Caco-2 (cell line): ENCODE data around the gene H19. TPM values are rescaled to one million over a fixed set of nuclear protein-coding genes. Genes with fewer than 3 reads are reported as not detected.

Experiments used
- BruUV-seq: library from RNA; stranded (reverse); fragments of 400-500 nt; replicated peaks from 2 replicates; lab custom pipeline; 2021; lab: Mats Ljungman, UMichigan
- CTCF ChIA-PET: fragments of 300-600 bp; sonication (Branson Sonifier 250); formaldehyde crosslinking; loops from one replicate; lab custom pipeline; 2022; ENCODE audit warnings: antibody characterized with exemption; lab: Charles Lee
- POLR2A ChIA-PET: fragments of 300-600 bp; sonication (Branson Sonifier 250); formaldehyde crosslinking; loops from one replicate; lab custom pipeline; 2022; ENCODE audit warnings: antibody characterized with exemption; lab: Charles Lee
- DNase-seq, 2 experiments: peaks; one replicate each; pipeline versions ENCODE4 v3.0.0 to v3.0.0-alpha.2; 2020 to 2022
- H3K27me3 ChIP-seq: replicated peaks from 2 replicates; pipeline ENCODE4 v1.6.0; 2011; ENCODE audit warnings: low read length; ENCODE audit not compliant: control insufficient read depth, insufficient read depth
- H3K36me3 ChIP-seq: 2 replicates; pipeline ENCODE4 v1.5.1; 2011; ENCODE audit warnings: low read length; ENCODE audit not compliant: control insufficient read depth, insufficient read depth
- H3K4me1 ChIP-seq: fragments of 250-450 bp; sonication (Bioruptor Pico); 2 replicates; pipeline ENCODE4 v1.5.1; 2020; ENCODE audit warnings: mild to moderate bottlenecking
- H3K4me3 ChIP-seq: 2 replicates; pipeline ENCODE4 v1.5.1; 2011; ENCODE audit warnings: low read depth, mild to moderate bottlenecking, control low read depth, low read length
- H3K9me3 ChIP-seq: fragments of 250-450 bp; sonication (Bioruptor Pico); 2 replicates; pipeline ENCODE4 v1.5.1; 2020; ENCODE audit warnings: mild to moderate bottlenecking, moderate library complexity
- H3K27ac Mint-ChIP-seq: one replicate; pipeline ENCODE4 v1.8.0; 2022; ENCODE audit warnings: mixed read lengths; ENCODE audit not compliant: unreplicated experiment
- H3K27me3 Mint-ChIP-seq: one replicate; pipeline ENCODE4 v1.8.0; 2022; ENCODE audit warnings: mixed read lengths; ENCODE audit not compliant: insufficient read depth, unreplicated experiment
- H3K36me3 Mint-ChIP-seq: one replicate; pipeline ENCODE4 v1.8.0; 2022; ENCODE audit warnings: mild to moderate bottlenecking, mixed read lengths; ENCODE audit not compliant: insufficient read depth, unreplicated experiment
- H3K4me1 Mint-ChIP-seq: one replicate; pipeline ENCODE4 v1.8.0; 2022; ENCODE audit warnings: low read depth, mixed read lengths; ENCODE audit not compliant: unreplicated experiment
- H3K4me3 Mint-ChIP-seq: one replicate; pipeline ENCODE4 v1.8.0; 2022; ENCODE audit warnings: mild to moderate bottlenecking, moderate library complexity, mixed read lengths; ENCODE audit not compliant: unreplicated experiment
- H3K9me3 Mint-ChIP-seq: one replicate; pipeline ENCODE4 v1.8.0; 2022; ENCODE audit warnings: mixed read lengths; ENCODE audit not compliant: unreplicated experiment
- CTCF ChIP-seq, 2 experiments: fragments of 200-600 bp in 1 of 2; IDR thresholded peaks; 1 replicate in 1 of 2; 2 replicates in 1 of 2; pipeline versions ENCODE4 v1.5.1 to v1.8.0; 2011 to 2022; ENCODE audit warnings: antibody characterized with exemption in 1 of 2, control low read depth in 1 of 2, inconsistent platforms in 1 of 2, low read depth in 1 of 2, low read length in 1 of 2, mild to moderate bottlenecking in 1 of 2, moderate library complexity in 1 of 2; ENCODE audit not compliant: insufficient read depth in 1 of 2, severe bottlenecking in 1 of 2, unreplicated experiment in 1 of 2
- intact Hi-C: fragments of 100-400 bp; cut with micrococcal nuclease; formaldehyde crosslinking; loops from one replicate; pipeline ENCODE4 v1.10.0; 2022; ENCODE audit not compliant: unreplicated experiment
- total RNA-seq: library from RNA; stranded (reverse); gene quantifications from 2 replicates; pipeline ENCODE4 v1.2.3, GENCODE V29; 2022

The H19 gene
- total RNA-seq, 1 experiment from 2014 or later: 1.5 TPM

- TF ChIP-seq CTCF (IDR thresholded peaks at IDR 0.05; ENCODE audit: insufficient read depth in 1 of 2, low read depth in 1 of 2, low read length in 1 of 2, severe bottlenecking in 1 of 2, unreplicated experiment in 1 of 2): no peak
- intact Hi-C loops: no loop called here
- no peak for DNase-seq
- Mint-ChIP-seq H3K9me3 (no peaks in the 10 kb centered on the region), H3K27me3 (no peaks in the 10 kb centered on the region), H3K4me1 (no peaks in the 10 kb centered on the region), H3K27ac (no peak overlapping the region), H3K4me3 (no peak overlapping the region), H3K36me3 (no peaks in the 10 kb centered on the region)
- BruUV-seq: no TSS peak
- CTCF ChIA-PET: interaction anchor here (1.1 to 1.4 kb wide), 2 partner anchors 149 to 330 kb away, joined by 3 to 4 read pairs; no protein-coding TSS in a partner anchor
- Histone ChIP-seq H3K4me3 (no peak overlapping the region), H3K36me3 (no peaks in the 10 kb centered on the region), H3K9me3 (no peaks in the 10 kb centered on the region), H3K27me3 (no peaks in the 10 kb centered on the region), H3K4me1 (no peaks in the 10 kb centered on the region)
- POLR2A ChIA-PET: no interaction called here
These were observed 14.6 kb downstream of the H19 start for GRCh38 chr11:1982873-1983600.

- BruUV-seq: no TSS peak
- Mint-ChIP-seq H3K27me3 (no peaks in the 10 kb centered on the region), H3K27ac (no peak overlapping the region), H3K9me3 (no peaks in the 10 kb centered on the region), H3K4me1 (no peaks in the 10 kb centered on the region), H3K36me3 (no peaks in the 10 kb centered on the region), H3K4me3 (no peak overlapping the region)
- no peak overlapping the region for H3K4me3 ChIP-seq
- TF ChIP-seq CTCF (IDR thresholded peaks at IDR 0.05; ENCODE audit: insufficient read depth in 1 of 2, low read depth in 1 of 2, low read length in 1 of 2, severe bottlenecking in 1 of 2, unreplicated experiment in 1 of 2): no peak
- no peak for DNase-seq
- no peaks in the 10 kb centered on the region for H3K9me3 ChIP-seq
- CTCF ChIA-PET: interaction anchor here (0.6 to 2.2 kb wide), 2 partner anchors 171 to 173 kb away, joined by 3 to 13 read pairs; no protein-coding TSS in a partner anchor
- no peaks in the 10 kb centered on the region for H3K36me3 ChIP-seq
- no peaks in the 10 kb centered on the region for H3K27me3 ChIP-seq
- intact Hi-C loops: no loop called here
- H3K4me1 ChIP-seq: no peaks in the 10 kb centered on the region
- POLR2A ChIA-PET: interaction anchor here (1.4 kb wide), 1 partner anchor 9 kb away, joined by 8 read pairs; no protein-coding TSS in a partner anchor
These were observed 18.0 kb downstream of the H19 start for GRCh38 chr11:1979607-1980006.

- Histone ChIP-seq H3K27me3 (no peaks in the 10 kb centered on the region), H3K36me3 (no peaks in the 10 kb centered on the region), H3K4me1 (no peaks in the 10 kb centered on the region), H3K4me3 (no peak overlapping the region), H3K9me3 (no peaks in the 10 kb centered on the region)
- Mint-ChIP-seq H3K27me3 (no peaks in the 10 kb centered on the region), H3K36me3 (no peaks in the 10 kb centered on the region), H3K4me1 (no peaks in the 10 kb centered on the region), H3K27ac (no peak overlapping the region), H3K4me3 (no peak overlapping the region), H3K9me3 (no peaks in the 10 kb centered on the region)
- POLR2A ChIA-PET: interaction anchor here (0.7 to 1.4 kb wide), 3 partner anchors 9 to 224 kb away, joined by 4 to 8 read pairs (median 8); no protein-coding TSS in a partner anchor
- CTCF ChIA-PET: interaction anchor here (1.1 kb wide), 1 partner anchor 9 kb away, joined by 3 read pairs; no protein-coding TSS in a partner anchor
- intact Hi-C loops: no loop called here
- DNase-seq: no peak
- no TSS peak for BruUV-seq
- TF ChIP-seq CTCF (IDR thresholded peaks at IDR 0.05; ENCODE audit: insufficient read depth in 1 of 2, low read depth in 1 of 2, low read length in 1 of 2, severe bottlenecking in 1 of 2, unreplicated experiment in 1 of 2): no peak
These were observed 18.7 kb downstream of the H19 start for GRCh38 chr11:1978720-1979473.
